A673 (cell line): ENCODE data around the gene SLC16A6.

Experiments
- EZH2 ChIP-seq: fragments of 200-600 bp; sonication (generic); IDR thresholded peaks from 2 replicates; pipeline ENCODE4 v1.6.1; 2017; ENCODE audit warnings: borderline replicate concordance, low read depth, mild to moderate bottlenecking, mixed read lengths, antibody characterized with exemption, low read length; ENCODE audit not compliant: poor library complexity, severe bottlenecking
- TF ChIP-seq, protein P1 (sequence below): fragments of 300-800, 200-600 bp; sonication (generic); conservative IDR thresholded peaks from 2 replicates; pipeline ENCODE4 v1.5.1; 2017; ENCODE audit warnings: low read depth, mild to moderate bottlenecking, antibody characterized with exemption, low read length, moderate library complexity, mixed read lengths

DNA sequence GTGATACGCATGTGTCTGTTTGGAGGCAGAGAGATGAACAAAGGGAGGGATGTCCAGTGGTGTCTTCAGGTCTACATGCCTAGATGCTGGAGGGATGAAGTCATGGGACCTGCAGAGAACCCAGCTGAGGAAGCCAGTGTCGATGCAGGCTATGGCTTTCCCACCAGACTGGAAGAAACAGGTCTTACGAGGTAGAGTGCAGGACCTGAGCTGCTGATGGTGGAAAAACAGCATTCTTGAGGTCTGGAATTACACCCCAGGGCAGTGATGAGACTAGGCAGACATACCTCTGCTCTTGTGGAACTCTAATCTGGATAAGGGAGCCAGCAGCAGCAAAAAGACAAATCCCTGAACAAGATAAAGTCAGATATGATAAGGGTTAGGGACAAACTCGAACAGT, 37.7 kb upstream of the SLC16A6 start:
- TF ChIP-seq, protein P1, sequence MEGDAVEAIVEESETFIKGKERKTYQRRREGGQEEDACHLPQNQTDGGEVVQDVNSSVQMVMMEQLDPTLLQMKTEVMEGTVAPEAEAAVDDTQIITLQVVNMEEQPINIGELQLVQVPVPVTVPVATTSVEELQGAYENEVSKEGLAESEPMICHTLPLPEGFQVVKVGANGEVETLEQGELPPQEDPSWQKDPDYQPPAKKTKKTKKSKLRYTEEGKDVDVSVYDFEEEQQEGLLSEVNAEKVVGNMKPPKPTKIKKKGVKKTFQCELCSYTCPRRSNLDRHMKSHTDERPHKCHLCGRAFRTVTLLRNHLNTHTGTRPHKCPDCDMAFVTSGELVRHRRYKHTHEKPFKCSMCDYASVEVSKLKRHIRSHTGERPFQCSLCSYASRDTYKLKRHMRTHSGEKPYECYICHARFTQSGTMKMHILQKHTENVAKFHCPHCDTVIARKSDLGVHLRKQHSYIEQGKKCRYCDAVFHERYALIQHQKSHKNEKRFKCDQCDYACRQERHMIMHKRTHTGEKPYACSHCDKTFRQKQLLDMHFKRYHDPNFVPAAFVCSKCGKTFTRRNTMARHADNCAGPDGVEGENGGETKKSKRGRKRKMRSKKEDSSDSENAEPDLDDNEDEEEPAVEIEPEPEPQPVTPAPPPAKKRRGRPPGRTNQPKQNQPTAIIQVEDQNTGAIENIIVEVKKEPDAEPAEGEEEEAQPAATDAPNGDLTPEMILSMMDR: no peak
- TF ChIP-seq EZH2: no peak
